22Rv1 (cell line): Measurements from ENCODE around the gene KCNJ1.

Source experiments
- CTCF ChIP-seq: fragments of 450-650 bp; IDR thresholded peaks from 2 replicates; pipeline ENCODE4 v1.5.1; 2017; ENCODE audit warnings: mild to moderate bottlenecking
- ZFX ChIP-seq: fragments of 450-650 bp; IDR thresholded peaks from 2 replicates; pipeline ENCODE4 v1.6.1; 2017; ENCODE audit warnings: antibody characterized with exemption, borderline replicate concordance

GRCh38 chr11:128872094-128872493 is 5.0 kb upstream of the KCNJ1 start:
- TF ChIP-seq CTCF (no peak), ZFX (no peak)
